PC-9 (cell line): ENCODE data around the gene PRDX1. TPM values are rescaled to one million over a fixed set of nuclear protein-coding genes. Genes with fewer than 3 reads are reported as not detected.
A peak's percentile ranks its signal among the peaks of the same experiment; 100 is the strongest.

ENCODE experiments used
- BruUV-seq: library from RNA; stranded (reverse); fragments of 400-500 nt; replicated peaks from 2 replicates; lab custom pipeline; 2021; lab: Mats Ljungman, UMichigan
- CTCF ChIA-PET: fragments of 300-600 bp; sonication (Branson Sonifier 250); formaldehyde crosslinking; loops from one replicate; lab custom pipeline; 2022; ENCODE audit warnings: antibody characterized with exemption; lab: Charles Lee
- POLR2A ChIA-PET: fragments of 300-600 bp; sonication (Branson Sonifier 250); formaldehyde crosslinking; loops from one replicate; lab custom pipeline; 2022; ENCODE audit warnings: antibody characterized with exemption; ENCODE audit not compliant: unreplicated experiment; lab: Charles Lee
- DNase-seq, 2 experiments: peaks; one replicate each; pipeline versions ENCODE4 v3.0.0 to v3.0.0-alpha.2; 2015 to 2022; ENCODE audit warnings: mixed read lengths in 1 of 2
- H2AFZ ChIP-seq: fragments of 200-600 bp; sonication (generic); 2 replicates; pipeline ENCODE4 v1.8.1; 2017; ENCODE audit warnings: antibody characterized with exemption
- H3F3A ChIP-seq: fragments of 200-600 bp; sonication (generic); 2 replicates; pipeline ENCODE4 v1.8.1; 2017; ENCODE audit warnings: antibody characterized with exemption, mild to moderate bottlenecking, low read depth; ENCODE audit not compliant: insufficient read depth
- H3K27ac ChIP-seq: fragments of 200-600 bp; sonication (generic); 2 replicates; pipeline ENCODE4 v1.6.1; 2016; ENCODE audit warnings: mixed run types
- H3K27me3 ChIP-seq: fragments of 200-600 bp; sonication (generic); 2 replicates; pipeline ENCODE4 v1.6.1; 2016; ENCODE audit warnings: low read depth, mixed run types; ENCODE audit not compliant: insufficient read depth
- H3K36me3 ChIP-seq: fragments of 200-600 bp; sonication (generic); 2 replicates; pipeline ENCODE4 v1.6.1; 2016; ENCODE audit warnings: low read depth, mixed run types
- H3K4me1 ChIP-seq: fragments of 200-600 bp; sonication (generic); replicated peaks from 2 replicates; pipeline ENCODE4 v1.6.1; 2016; ENCODE audit warnings: mixed run types; ENCODE audit not compliant: insufficient read depth
- H3K4me2 ChIP-seq: fragments of 200-600 bp; sonication (generic); 2 replicates; pipeline ENCODE4 v1.6.1; 2017; ENCODE audit warnings: mixed run types
- H3K4me3 ChIP-seq: fragments of 200-600 bp; sonication (generic); 2 replicates; pipeline ENCODE4 v1.6.1; 2016; ENCODE audit warnings: mixed run types
- H3K79me2 ChIP-seq: fragments of 200-600 bp; sonication (generic); 2 replicates; pipeline ENCODE4 v1.6.1; 2017; ENCODE audit warnings: low read depth, mixed run types
- H3K9me2 ChIP-seq: fragments of 200-600 bp; sonication (generic); 2 replicates; pipeline ENCODE4 v1.8.1; 2017; ENCODE audit warnings: mild to moderate bottlenecking; ENCODE audit not compliant: insufficient read depth
- H3K9me3 ChIP-seq: fragments of 200-600 bp; sonication (generic); 2 replicates; pipeline ENCODE4 v1.8.1; 2016; ENCODE audit warnings: low read depth; ENCODE audit not compliant: insufficient read depth
- H4K20me1 ChIP-seq: fragments of 200-600 bp; sonication (generic); 2 replicates; pipeline ENCODE4 v1.8.1; 2017; ENCODE audit not compliant: insufficient read depth
- EZH2 ChIP-seq: fragments of 200-600 bp; sonication (generic); IDR thresholded peaks from 2 replicates; pipeline ENCODE4 v1.8.0; 2017; ENCODE audit warnings: antibody characterized with exemption, low read depth
- intact Hi-C: fragments of 100-400 bp; cut with micrococcal nuclease; formaldehyde crosslinking; loops from one replicate; pipeline ENCODE4 v1.10.0; 2022; ENCODE audit not compliant: unreplicated experiment
- total RNA-seq: library from RNA; stranded (reverse); gene quantifications from 2 replicates; pipeline ENCODE4 v1.2.3, GENCODE V29; 2021
- TF ChIP-seq, protein P1 (sequence below): fragments of 200-600 bp; sonication (generic); conservative IDR thresholded peaks from 2 replicates; pipeline ENCODE4 v1.6.1; 2017; ENCODE audit warnings: mixed run types, antibody characterized with exemption, mild to moderate bottlenecking, moderate library complexity

PRDX1 gene
- total RNA-seq, 1 experiment from 2014 or later, result 1,838 TPM

DNA sequence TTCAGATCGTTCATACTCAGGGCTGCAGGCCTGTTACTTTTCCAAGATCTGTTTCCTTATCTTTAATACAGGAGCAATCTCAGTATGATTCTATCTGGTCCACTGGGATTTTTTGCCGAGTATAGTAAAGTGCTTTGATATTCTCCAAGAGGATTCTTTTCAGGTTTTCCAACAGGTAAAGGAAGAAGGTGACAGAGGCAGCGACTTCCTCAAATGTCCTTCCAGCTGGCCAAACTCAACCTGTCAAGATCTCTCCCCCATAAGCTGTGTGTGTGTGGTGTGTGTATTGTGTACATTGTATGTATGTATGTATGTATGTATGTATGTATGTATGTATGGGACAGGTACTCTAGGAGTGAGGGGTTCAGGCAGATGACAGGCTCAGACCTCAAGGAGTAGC lies 30.0 kb upstream of the PRDX1 start:
- Histone ChIP-seq H3K4me1 (peaks cover 20% of the 10 kb centered on the region), H4K20me1 (no peaks in the 10 kb centered on the region), H3K79me2 (peaks cover 28% of the 10 kb centered on the region), H3K27me3 (no peaks in the 10 kb centered on the region), H3K4me2 (peak overlapping the region; percentile 94), H2AFZ (peak overlapping the region; percentile 98), H3K36me3 (0 out of 2 replicates have a peak, but pooled peaks cover 4% of the 10 kb centered on the region), H3F3A (peaks cover 26% of the 10 kb centered on the region), H3K4me3 (peak overlapping the region; percentile 89), H3K27ac (peak overlapping the region; percentile 86; the same call in 1 of the 2 replicates), H3K9me2 (no peaks in the 10 kb centered on the region), H3K9me3 (no peaks in the 10 kb centered on the region)
- POLR2A ChIA-PET, result interaction anchor here (0.6 to 1.5 kb wide), 5 partner anchors 27 to 582 kb away, joined by 3 to 18 read pairs (median 5); partner anchors contain the start of gene PRDX1
- no TSS peak for BruUV-seq
- CTCF ChIA-PET, result interaction anchor here (0.9 kb wide), 1 partner anchor 540 kb away, joined by 3 read pairs; no protein-coding TSS in a partner anchor
- TF ChIP-seq, protein P1, sequence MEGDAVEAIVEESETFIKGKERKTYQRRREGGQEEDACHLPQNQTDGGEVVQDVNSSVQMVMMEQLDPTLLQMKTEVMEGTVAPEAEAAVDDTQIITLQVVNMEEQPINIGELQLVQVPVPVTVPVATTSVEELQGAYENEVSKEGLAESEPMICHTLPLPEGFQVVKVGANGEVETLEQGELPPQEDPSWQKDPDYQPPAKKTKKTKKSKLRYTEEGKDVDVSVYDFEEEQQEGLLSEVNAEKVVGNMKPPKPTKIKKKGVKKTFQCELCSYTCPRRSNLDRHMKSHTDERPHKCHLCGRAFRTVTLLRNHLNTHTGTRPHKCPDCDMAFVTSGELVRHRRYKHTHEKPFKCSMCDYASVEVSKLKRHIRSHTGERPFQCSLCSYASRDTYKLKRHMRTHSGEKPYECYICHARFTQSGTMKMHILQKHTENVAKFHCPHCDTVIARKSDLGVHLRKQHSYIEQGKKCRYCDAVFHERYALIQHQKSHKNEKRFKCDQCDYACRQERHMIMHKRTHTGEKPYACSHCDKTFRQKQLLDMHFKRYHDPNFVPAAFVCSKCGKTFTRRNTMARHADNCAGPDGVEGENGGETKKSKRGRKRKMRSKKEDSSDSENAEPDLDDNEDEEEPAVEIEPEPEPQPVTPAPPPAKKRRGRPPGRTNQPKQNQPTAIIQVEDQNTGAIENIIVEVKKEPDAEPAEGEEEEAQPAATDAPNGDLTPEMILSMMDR, result no peak
- no peak for DNase-seq
- intact Hi-C loops, result no loop called here

DNA sequence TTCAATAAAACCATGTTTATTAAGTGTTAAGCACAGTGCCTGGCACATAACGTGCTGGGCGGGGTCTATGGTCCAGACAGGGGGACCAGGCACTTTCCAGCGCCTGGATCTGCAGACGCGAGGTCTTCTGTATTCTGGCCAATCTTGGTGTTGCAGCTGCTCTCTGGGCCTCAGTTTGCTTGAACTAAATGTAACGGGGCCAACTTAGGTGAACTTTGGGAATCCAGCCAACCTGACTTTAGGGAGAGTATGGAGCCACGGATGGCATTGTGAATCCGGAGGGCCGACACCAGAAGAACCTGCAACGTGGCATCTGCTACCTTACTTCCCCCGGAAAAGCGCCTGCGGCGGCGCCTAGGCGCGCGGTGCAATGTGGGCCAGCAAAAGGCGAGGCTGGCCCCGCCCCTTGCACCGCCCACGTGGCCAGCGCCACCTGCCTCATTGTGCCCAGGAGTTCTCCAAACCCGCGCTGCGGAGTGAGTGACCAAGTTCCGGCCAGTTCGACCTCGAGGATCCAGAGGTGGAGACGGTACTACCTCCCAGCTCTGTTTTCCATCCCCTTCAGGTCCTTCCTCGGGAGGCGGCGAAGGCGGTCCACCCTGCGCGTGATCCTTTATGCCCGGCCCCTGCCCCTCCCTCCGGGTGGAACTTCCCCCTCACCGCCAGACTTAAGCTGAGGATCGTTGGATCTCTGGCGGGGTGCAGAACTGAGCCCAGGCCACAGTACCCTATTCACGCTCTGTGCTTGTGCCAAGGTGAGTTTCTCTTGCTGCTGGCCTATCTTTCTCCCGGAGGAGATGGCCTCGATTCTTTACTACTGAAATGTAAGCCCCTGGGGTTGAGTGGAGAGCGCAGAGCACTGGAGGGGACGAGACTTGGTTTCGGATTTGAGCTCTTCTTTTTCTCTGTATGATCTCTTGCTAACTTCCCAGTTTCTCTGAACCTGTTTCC lies 29.0 kb upstream of the PRDX1 start, which contains the start of gene AKR1A1:
Gene AKR1A1 (plus strand): TSS at position 426 of the 951 bp plus-strand sequence. CDS start 10,969 bp downstream, outside the sequence.
- ChIA-PET CTCF (interaction anchor here (0.6 to 0.9 kb wide), 3 partner anchors 201 to 539 kb away, joined by 3 to 10 read pairs (median 8); no protein-coding TSS in a partner anchor), POLR2A (interaction anchor here (0.6 to 1.5 kb wide), 14 partner anchors 25 to 877 kb away, joined by 3 to 18 read pairs (median 6); partner anchors contain the start of genes CCDC163, MMACHC and PRDX1)
- intact Hi-C loops, result loop anchor here (1.0 kb wide), 1 partner anchor 28 kb away; no protein-coding TSS in a partner anchor
- Histone ChIP-seq H3F3A (peaks cover 25% of the 10 kb centered on the region), H3K27ac (peak within 1 kb of the TSS; percentile 86), H3K27me3 (no peaks in the 10 kb centered on the region), H3K4me1 (peaks cover 24% of the 10 kb centered on the region), H3K36me3 (0 out of 2 replicates have a peak, but pooled peaks cover 4% of the 10 kb centered on the region), H2AFZ (peak within 1 kb of the TSS; percentile 98), H3K9me2 (no peaks in the 10 kb centered on the region), H3K79me2 (peaks cover 27% of the 10 kb centered on the region), H3K4me3 (peak within 1 kb of the TSS; percentile 89), H3K4me2 (peak within 1 kb of the TSS; percentile 94), H3K9me3 (no peaks in the 10 kb centered on the region), H4K20me1 (no peaks in the 10 kb centered on the region)
- DNase-seq, result peak; percentile 81 to 96
- TF ChIP-seq EZH2, result no peak
- TF ChIP-seq, protein P1, result no peak
- TSS peak; percentile 97 for BruUV-seq
